ENCODE results near the gene LRRC46.

LRRC46 gene

DNA sequence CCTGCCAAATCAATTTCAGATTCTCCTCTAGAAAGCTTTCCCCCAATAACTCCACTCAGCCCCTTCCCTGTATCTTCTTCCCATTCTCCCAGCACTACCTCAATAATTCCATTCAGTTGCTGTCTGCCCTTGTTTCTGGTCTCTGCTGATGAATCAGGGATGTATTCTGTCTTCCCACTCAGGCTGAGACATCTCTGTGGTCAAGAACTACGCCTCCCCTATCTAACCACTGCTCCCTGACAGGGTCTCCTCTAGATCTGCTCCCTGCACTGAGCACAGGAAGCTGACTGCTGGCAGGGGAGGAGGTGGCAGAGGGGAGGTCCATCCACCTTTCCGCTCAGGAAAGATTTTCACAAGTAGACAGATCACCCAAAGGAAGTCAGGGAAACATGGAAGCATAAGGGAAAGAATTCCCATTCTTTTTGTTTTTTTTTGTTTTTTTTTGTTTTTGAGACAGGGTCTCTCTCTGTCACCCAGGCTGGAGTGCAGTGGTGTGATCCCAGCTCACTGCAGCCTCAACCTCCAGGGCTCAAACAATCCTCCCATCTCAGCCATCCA is 47.6 kb downstream of the LRRC46 start:
- no peak for DNase-seq

DNA sequence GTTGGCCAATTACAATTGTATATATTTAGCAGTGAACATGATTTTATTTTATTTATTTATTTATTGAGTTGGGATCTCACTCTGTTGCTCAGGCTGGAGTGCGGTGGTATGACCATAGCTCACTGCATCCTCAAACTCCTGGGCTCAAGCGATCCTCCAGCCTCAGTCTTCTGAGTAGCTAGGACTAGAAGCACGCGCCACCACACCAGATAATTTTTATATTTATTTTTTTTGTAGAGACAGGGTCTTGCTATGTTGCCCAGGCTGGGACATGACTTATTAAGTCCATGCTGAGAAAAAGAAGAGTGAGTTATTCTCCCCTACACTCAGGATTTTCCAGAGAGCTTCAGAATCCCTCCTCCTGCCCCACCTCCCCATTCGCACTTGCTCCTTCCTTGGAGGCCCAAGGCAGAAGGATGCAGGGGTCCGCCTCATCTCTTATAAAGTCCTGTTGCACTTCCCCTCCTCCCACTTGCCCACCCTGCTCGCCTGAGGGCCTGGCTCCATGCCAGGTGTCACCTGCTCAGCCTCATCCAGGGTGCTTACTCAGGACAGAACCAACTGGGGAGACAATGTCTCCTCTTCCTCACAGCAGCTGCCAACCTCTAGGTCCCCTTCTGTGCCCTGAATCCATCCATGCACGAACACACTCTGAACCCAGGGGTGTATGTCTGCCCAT is 48.4 kb downstream of the LRRC46 start:
- no peak for DNase-seq

GRCh38 chr17:47882247-47882646 is 50.8 kb downstream of the LRRC46 start:
- DNase-seq: no peak

- no peak for DNase-seq
Measured at GRCh38 chr17:47882695-47883588, 51.5 kb downstream of the LRRC46 start.

DNA sequence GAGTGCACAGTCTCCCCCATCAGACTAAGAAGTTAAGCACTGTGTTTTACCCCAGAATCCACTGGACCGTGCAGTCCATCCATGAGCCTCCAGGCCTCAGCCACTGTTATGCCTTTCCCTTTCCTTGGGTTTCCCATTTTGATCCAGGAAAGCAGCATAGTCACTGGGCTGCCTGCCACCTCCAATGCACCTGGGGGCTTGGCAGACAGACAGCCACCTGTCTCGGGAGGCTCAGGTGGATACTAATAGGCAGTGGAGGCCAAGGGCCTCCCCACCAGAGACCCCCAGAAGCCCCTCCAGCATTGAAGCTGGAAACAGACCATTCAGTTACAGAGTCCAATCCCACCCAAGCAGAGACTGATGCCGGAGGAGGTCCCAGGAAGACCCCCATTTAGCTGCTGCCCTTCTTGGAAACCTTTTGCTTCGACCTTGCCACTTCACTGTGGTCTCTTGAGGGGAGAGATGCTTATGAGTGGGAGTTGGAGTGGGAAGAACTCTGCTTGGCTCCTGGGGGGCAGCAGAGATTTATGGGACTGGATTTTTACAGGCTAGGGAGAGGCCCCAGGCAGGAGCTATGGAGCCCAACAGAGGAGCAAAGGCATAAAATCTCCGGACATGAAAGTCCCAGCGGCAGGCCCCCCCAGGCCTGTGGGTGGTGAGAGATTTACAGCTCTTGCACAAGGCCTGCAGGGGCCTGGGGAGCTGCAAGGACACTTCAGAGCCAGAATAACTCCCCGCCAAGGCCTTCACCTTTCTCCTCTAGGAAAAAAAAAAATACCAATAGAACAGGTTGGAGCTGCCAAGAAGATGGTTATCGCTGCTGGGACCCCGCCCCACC is 52.3 kb downstream of the LRRC46 start:
- DNase-seq: no peak

DNA sequence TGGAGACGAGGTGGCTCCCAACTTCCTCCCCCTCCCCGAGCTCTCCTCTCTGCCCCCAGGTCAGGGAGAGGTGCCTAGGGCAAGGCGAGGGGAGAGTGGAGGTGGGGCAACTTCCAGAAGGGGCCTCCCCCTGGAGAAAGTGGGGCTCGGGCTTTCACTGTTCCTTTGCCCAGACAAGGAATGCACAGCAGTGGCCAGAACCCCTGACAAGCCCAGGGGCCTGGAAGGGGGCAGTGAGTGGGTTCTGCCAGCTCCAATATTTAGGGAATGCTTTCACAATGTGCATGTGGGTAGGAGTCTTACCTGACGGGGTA is 52.9 kb downstream of the LRRC46 start:
- DNase-seq: no peak

- no peak for DNase-seq
Measured at GRCh38 chr17:47884905-47885730, 53.6 kb downstream of the LRRC46 start.

All from NCI-H1694 treated with DMSO at 0.1 percent for 48 hours (cell line).